Activated CD8-positive, alpha-beta memory T cell treated with anti-CD3 and anti-CD28 coated beads, Interleukin-2, amount 50 U/mL, for 1 hour (primary cell): ENCODE data around the gene FRMD8.
"Not testable (repeated sequence)": the region's sequence is repeated elsewhere in the genome, so short reads cannot be mapped to it uniquely, and the experiment has no call there.

Experiments used
- DNase-seq: peaks from one replicate; pipeline ENCODE4 v3.0.0-alpha.2; 2020; ENCODE audit errors: extremely low read depth

FRMD8 gene

DNA sequence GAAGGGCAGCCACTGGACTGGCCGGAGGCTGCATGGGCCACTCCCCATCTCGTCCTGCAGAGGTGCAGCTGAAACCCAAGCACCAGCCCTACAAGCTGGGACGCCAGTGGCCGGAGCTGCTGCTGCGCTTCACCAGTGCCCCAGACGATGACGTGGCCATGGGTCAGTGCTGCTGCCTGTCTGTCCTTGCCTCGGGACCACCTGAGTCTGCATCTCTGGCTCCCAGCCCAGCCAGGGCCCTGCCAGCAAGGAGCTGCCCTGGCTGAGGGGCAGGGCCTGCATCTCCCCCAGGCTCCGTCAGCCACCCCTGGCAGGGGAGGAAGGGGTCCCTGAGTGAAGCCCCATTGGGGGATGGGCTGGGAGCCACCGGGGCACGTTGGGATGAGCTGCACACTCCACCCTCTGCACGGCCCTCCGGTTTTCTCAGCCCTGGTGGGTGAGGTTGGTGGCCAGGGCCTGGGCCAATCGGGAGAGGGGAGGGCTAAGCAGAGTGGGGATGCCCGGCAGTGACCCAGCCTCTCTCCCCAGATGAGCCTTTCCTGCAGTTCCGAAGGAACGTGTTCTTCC is 7.2 kb downstream of the FRMD8 start:
- no peak for DNase-seq

GRCh38 chr11:65394125-65394536 is 7.7 kb downstream of the FRMD8 start:
- no peak for DNase-seq

DNA sequence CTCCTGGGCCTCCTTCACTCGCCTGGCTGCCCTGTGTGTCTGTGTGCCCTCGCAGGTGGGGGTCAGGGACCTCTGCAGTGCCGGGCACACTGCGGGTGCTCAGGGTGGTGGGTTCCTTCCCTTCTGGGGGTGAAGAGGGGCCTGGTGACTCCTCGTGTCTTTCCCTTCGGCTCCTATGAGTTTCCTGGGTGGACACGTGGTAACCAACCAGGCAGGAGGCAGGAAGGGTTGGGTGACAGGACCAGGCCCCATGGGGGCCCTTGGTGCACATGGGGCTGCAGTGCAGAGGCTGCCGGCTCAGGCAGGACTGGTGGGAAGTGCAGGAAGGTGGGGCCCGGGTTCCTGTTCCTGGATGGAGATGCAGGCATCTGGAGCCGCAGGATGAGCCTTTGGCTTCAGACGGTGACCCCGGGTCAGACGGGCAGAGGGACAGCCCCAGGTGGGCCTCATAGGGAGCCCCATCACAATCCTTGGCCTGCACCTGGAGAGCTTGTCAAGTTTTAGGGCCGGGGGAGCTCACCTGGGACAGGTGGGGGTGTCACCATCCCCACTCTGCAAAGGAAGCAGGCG is 9.6 kb downstream of the FRMD8 start:
- DNase-seq: no peak

GRCh38 chr11:65396769-65397745 is 10.6 kb downstream of the FRMD8 start:
- DNase-seq: no peak

DNA sequence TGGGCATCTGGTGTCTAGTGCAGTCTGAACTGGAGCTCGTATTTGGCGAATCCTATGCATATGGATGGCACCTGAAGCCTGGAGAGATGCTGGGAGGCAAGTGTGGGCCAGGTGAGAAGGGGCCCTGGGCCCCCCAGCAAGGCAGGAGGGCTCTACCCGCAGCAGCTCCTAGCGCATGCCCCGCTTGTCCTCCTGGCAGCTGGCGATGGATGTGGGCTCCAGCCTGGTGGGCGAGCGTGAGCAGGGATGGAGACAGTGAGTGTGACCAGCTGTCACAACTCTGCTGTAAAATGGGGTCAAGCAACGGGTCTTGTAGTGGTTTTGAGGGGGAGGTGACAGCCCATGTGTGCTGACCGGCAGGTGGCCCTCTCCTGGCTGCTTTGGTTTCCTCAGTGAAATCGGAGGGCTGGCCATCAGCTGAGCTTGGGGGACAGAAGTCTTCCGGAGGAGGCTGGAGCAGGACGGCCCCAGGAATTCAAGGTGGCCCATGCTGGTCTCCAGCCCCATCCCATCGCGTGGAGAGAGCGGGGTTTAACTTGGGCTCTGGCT is 12.0 kb downstream of the FRMD8 start:
- DNase-seq: no peak

- DNase-seq: no peak
Observed at GRCh38 chr11:65399249-65399648, 12.8 kb downstream of the FRMD8 start.

DNA sequence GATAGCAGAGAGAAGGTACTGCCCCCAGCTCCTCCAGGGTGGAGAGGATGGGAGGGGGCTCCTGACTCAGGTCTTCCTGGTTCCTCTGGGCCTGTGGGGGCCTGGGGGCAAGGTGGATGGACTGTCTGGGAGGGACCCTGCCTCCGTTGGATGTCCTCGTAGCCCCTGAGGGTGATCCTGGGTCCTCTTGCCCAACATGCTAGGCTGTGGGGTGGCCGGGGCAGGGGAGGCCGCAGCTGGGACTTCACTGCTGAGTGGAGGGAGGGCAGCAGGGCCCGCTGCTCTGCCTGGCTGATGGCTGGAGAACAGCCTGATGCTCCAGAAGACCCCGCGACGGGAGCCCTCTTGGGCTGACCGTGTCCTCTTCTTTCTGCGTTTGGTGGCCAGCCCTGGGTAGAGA is 13.4 kb downstream of the FRMD8 start:
- no peak for DNase-seq

DNA sequence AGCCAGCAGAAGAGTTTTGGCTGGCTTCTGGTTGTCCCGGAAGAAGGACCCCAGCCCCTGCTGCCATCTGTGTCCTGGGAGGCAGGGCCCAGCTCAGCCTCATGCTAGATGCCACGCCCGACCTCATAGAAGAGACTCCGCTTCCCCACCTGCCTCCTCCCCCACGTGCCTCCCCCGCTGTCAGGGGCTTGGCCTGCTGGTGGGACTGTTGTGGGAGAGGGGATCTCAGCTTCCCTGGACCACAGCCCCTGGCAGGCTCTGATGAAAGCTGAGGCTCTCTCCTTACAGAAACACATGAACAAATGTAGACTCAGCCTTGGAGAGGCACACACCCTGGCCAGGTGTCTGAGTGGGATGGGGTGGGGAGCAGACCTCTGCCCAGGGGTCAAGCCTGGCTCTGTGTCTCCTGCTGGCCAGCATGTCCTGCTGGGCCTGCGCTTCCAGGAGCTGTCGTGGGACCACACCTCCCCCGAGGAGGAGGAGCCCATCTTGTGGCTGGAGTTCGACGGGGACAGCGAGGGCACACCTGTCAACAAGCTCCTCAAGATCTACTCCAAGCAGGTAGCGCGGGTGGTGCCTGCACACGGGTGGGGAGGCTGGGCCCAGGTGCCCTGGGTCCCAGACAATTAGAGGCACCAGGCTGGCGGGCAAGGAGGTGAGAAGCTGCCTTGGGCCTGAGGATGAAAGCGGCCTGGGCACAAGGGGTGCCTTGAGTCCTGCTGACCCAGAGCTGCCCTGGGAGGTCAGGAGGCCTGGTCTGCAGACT is 14.1 kb downstream of the FRMD8 start:
- DNase-seq: no peak

- no peak for DNase-seq
Observed at GRCh38 chr11:65401073-65401802, 14.8 kb downstream of the FRMD8 start.

- no peak for DNase-seq
Observed at GRCh38 chr11:65401803-65402248, 15.4 kb downstream of the FRMD8 start.

GRCh38 chr11:65402790-65403189 is 16.4 kb downstream of the FRMD8 start:
- DNase-seq: no peak

- DNase-seq: no peak
Observed at GRCh38 chr11:65403607-65404121, 17.2 kb downstream of the FRMD8 start.

DNA sequence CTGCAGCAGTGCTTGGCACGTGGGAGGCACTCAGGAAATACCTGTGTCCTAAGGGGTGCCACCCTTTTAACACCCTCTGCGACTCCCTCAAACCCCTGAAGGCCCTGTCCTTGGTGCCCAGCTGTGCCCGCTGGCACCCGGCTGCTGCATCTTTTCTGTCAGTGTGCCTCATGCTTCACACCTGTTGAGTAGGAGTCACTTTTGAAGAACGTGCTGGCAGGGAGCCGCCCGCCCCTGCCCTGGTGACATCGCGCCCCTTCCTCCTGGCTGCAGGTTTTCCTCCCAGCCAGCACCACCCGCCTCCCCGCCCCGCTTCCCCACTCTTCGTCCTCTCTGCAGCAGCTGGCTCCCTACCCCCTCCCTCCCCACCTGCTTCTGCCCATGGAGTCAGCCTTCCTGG is 17.8 kb downstream of the FRMD8 start:
- DNase-seq: no peak

DNA sequence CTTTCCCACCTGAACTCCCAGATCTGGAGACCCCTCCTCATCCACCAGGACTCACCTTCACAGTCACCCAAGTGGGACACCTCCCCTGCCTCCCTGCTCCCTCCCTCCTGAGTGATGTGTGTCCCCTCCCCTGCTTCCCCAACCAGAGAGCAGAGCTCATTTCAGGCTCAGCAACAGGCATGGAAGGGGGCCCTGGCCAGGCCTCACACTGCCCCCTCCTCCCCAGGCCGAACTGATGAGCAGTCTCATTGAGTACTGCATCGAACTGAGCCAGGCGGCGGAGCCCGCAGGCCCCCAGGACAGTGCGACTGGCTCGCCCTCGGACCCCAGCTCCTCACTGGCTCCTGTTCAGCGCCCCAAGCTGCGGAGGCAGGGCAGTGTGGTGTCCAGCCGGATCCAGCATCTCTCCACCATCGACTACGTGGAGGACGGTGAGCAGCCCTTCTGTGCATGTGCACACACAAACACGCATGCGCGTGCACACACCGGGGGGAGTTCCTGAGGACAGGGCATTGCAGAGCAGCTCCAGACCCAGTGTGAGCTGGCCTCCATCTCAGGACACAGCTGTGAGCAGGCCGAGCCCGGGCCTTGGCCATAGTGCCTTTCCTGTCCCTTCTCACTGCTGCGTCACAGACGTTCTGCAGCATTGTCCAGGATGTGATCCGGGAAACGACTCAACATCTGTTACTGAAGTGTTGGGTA is 18.4 kb downstream of the FRMD8 start:
- DNase-seq: no peak

- DNase-seq: no peak
Observed at GRCh38 chr11:65410936-65411680, 24.7 kb downstream of the FRMD8 start.

- DNase-seq: no peak
Observed at GRCh38 chr11:65411681-65412070, 25.2 kb downstream of the FRMD8 start.

- DNase-seq: no peak
Observed at GRCh38 chr11:65412271-65413076, 26.0 kb downstream of the FRMD8 start.

GRCh38 chr11:65413077-65413664 is 26.7 kb downstream of the FRMD8 start:
- not testable (repeated sequence) for DNase-seq
